ENCODE data around the gene RAD23A.

The RAD23A gene

DNA sequence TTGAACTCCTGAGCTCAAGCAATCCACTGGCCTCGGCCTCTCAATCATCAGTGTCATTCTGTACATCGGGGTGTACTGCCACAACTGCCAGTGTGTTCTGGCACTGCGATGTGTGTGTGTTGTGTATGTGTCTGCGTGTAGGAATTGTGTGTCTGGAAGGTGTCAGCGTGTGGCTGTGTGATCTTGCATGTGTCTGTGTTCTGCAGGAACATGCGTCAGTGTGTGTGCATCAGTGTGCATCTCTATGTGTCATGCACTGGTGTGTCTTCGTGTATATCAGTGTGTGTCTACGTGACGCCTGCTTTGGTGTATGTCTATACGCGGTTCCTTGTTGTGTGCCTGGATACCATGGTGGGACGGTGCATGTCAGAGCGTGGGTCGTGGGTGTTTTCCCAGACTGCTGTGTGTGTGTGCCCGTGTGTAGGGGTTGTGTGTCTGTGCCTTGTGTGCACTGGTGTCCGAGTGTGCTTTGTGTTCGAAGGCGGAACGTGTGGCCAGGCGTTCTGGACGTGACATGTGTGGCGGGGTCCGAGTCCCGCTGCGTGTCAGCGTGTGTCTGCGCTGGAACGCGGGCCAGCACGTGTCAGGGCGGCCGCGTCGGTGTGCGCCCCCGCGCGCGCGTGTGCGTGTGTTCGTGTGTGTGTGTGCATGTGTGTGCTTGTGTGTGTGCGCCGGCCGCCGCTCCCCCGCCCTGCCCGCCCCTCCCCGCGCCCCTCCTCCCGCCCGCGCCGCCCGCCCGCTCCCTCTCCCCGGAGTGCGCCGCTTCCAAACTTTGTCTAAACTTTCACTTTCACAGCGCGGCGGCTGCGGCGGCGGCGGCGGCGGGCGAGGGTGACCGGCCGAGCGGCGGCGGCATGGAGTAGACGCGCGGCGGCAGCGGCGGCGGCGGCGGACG lies 49.3 kb downstream of the RAD23A start, which contains the start of gene NFIX:
Gene NFIX (plus strand): TSS at position 775 of the 895 bp plus-strand sequence. CDS start 363 bp downstream, outside the sequence.
- TF ChIP-seq POLR2A (IDR thresholded peaks at IDR 0.05; ENCODE audit: low read length): no peak
- no peak for TF ChIP-seq GATA1 (IDR thresholded peaks at IDR 0.05; ENCODE audit: low read depth, low read length)
- DNase-seq: peak; percentile 80 to 88

DNA sequence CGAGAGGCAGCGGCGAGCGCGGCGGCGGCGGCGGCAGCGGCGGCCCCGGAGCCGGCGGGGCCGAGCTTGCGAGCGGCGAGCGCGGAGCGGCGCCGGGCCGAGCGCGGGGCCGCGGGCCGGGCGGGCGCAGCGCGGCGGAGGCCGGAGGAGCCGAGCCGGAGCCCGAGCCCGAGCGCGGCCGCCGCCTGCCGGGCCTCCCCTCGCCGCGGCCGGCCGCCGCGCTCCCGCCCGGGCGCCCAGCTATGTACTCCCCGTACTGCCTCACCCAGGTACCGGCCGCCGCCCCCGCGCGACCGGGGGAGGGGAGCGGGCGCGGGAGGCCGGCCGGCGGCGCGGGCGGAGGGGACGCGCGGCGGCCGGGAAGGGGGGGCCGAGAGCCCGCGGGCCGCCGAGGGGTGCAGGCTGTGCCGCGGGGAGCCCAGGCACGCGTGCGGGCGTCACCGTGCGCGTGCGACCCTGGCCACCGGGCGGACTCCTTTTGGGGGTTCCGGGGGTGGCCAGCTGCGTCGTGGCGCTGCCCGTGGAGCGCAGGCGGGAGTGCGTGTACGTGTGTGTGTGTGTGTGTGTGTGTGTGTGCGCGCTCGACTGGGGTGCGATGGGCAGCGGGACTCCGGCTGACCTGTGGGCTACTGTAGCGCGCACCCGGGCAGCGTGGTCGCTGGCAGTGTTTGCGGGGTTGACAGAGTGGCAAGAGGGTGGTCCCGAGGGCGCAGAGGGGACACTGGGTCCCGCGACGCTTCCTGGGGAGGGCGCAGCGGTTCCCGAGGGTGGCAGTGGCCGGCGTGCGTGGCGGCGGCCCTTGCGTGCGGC lies 50.1 kb downstream of the RAD23A start:
- DNase-seq: peak; percentile 60 to 64
- TF ChIP-seq GATA1 (IDR thresholded peaks at IDR 0.05; ENCODE audit: low read depth, low read length) (no peak), POLR2A (IDR thresholded peaks at IDR 0.05; ENCODE audit: low read length) (no peak)

GRCh38 chr19:12996406-12997094 lies 50.9 kb downstream of the RAD23A start:
- TF ChIP-seq GATA1 (IDR thresholded peaks at IDR 0.05; ENCODE audit: low read depth, low read length) (no peak), POLR2A (IDR thresholded peaks at IDR 0.05; ENCODE audit: low read length) (no peak)
- DNase-seq: peak; percentile 44 to 46

- TF ChIP-seq POLR2A (IDR thresholded peaks at IDR 0.05; ENCODE audit: low read length) (no peak), GATA1 (IDR thresholded peaks at IDR 0.05; ENCODE audit: low read depth, low read length) (no peak)
- no peak for DNase-seq
Observed at GRCh38 chr19:12997179-12997966, 51.7 kb downstream of the RAD23A start.

DNA sequence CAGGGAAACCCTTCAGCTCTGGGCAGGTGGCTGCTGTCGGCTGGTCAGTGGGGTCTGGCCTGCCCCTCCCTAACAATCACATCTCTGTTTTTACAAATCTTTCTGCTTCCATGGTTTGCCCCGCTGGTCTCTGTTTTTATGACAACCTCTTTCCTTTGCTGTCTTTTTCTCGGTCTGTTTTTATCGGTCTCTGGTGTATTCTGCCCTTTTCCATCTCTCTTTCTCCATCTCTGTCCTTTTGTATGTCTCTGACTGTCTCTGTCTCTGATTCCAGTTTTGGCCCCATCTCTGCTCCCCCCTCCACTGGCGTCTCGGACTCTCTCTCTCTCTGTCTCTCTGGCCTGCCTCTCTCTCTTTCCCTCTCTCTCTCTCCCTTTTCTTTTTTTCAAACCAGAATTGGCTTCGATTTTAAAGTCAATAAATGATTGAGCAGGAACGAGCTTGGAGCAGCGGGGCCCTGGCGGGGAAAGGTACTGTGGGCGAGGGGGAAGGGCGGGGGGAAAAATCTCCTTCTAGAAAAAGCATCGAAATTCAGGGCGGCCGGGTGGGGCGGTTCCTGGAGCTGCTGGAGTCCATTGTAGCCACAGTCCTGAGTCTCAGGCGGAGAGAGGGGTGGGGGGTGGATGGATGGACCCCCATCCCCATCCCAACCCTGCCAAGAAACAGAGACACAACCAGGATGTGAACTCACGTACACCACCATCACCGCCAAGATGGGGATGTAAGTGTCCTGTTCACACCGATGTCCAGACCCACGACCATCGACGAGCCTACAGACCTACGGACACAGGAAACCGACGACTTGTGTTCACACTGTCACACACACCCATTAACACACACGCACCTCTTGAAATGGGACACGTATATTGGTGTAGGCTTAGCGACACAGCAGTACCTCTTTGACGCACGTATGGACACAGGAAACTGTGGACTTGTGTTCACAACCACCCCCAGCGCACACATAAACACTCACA lies 52.6 kb downstream of the RAD23A start:
- TF ChIP-seq POLR2A (IDR thresholded peaks at IDR 0.05; ENCODE audit: low read length): no peak
- TF ChIP-seq GATA1 (IDR thresholded peaks at IDR 0.05; ENCODE audit: low read depth, low read length): no peak
- DNase-seq: no peak

- TF ChIP-seq GATA1 (IDR thresholded peaks at IDR 0.05; ENCODE audit: low read depth, low read length) (no peak), POLR2A (IDR thresholded peaks at IDR 0.05; ENCODE audit: low read length) (no peak)
- DNase-seq: no peak
Observed at GRCh38 chr19:13001166-13001501, 55.5 kb downstream of the RAD23A start.

DNA sequence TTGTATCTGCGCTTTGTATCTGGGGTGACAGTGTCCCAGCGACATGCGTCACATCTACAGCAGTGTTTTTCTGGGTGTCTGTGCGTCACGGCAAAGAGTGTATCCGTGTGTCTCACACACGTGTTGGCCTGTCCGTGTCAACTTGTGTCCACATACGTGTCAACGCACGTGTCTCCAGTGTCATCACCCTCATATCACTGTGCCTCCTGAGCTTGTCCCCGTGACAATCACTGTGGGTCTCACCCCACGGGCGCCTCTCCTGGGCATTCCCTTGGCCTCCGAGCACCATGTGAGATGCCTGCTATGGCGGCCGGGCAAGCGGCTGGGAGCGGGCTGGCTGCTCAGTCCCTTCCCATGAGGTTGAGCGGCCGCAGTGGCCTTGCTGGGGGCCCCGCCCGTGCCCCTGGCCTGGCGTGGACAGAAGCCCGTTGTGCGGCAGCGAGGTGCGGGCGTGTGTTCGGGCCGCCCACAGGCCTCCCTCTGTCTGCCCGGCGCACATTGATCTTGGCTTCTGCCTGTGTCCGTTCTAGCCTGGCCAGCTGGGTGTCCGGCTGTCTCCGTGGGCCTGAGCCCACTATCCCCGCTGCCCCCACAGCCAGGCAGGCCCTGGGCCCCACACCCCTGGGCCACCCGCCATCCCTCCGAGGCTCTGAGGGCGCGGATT lies 56.0 kb downstream of the RAD23A start:
- no peak for DNase-seq
- TF ChIP-seq GATA1 (IDR thresholded peaks at IDR 0.05; ENCODE audit: low read depth, low read length) (no peak), POLR2A (IDR thresholded peaks at IDR 0.05; ENCODE audit: low read length) (no peak)

DNA sequence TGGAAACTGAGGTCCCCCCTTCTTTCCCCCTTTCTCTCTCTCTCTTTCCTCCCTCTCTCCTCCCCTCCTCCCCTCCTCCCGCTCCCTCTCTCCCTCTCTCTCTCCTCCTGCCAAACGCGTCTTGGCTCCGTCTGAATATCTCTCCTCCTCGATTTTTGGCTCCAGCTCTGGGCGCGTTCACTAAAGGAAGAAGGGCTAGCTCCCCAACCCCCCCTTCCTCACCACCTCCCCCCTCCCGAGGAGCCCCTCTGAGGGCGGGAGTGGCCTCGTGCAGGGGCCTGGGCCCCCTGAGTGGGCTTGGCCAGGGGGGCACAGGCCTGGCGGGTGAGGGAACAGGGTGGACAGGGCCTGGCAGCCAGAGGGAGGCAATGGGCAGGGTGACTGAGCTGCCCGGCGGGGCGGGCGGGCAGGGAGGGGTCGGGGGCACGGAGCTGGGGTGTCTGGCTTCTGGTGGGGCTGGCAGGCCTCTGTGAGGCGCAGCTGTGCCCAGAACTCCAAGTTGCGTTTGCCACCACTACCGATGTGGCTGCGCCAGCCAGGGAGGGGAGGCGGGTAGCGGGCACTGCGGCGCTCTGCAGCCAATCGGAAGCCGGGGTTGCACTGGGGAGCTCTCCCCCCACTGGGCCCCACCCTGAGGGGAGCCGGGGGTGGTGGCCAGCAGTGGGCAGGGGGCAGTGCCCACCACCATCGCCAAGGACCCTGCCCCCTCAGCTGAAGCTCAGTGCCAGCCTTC lies 56.7 kb downstream of the RAD23A start:
- no peak for DNase-seq
- TF ChIP-seq POLR2A (IDR thresholded peaks at IDR 0.05; ENCODE audit: low read length) (no peak), GATA1 (IDR thresholded peaks at IDR 0.05; ENCODE audit: low read depth, low read length) (no peak)

DNA sequence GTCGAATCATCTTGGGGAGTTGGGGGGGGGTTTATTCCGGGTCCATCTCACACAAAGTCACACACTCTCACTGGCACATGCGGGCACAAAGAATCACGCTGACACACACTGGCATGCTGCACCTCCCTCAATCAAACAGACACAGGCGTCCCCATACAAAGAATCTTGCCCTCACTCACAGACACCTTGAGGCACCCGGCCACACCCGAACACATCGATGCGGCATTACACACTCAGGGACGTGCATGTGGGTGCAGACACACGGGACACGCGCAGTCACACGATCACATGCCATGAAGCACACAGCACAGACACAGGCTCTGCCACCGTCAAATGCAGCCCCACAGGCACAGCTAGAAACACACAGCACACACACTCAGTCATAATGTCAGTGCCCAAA lies 57.4 kb downstream of the RAD23A start:
- no peak for TF ChIP-seq POLR2A (IDR thresholded peaks at IDR 0.05; ENCODE audit: low read length)
- no peak for TF ChIP-seq GATA1 (IDR thresholded peaks at IDR 0.05; ENCODE audit: low read depth, low read length)

More for the DNA sequence above, 57.4 kb downstream of the RAD23A start:
- DNase-seq: no peak
